Activated CD4-positive, alpha-beta T cell treated with anti-CD3 and anti-CD28 coated beads, Interleukin-2, Interleukin-4, amounts not matched to agents 100 ng/mL and 50 ng/mL, durations not matched to agents 16 hours and 8 hours (primary cell): Measurements from ENCODE around the gene UBASH3A.

Source experiments
- DNase-seq: peaks from one replicate; pipeline ENCODE4 v3.0.0-alpha.2; 2020; ENCODE audit warnings: low spot score

The UBASH3A gene, protein sequence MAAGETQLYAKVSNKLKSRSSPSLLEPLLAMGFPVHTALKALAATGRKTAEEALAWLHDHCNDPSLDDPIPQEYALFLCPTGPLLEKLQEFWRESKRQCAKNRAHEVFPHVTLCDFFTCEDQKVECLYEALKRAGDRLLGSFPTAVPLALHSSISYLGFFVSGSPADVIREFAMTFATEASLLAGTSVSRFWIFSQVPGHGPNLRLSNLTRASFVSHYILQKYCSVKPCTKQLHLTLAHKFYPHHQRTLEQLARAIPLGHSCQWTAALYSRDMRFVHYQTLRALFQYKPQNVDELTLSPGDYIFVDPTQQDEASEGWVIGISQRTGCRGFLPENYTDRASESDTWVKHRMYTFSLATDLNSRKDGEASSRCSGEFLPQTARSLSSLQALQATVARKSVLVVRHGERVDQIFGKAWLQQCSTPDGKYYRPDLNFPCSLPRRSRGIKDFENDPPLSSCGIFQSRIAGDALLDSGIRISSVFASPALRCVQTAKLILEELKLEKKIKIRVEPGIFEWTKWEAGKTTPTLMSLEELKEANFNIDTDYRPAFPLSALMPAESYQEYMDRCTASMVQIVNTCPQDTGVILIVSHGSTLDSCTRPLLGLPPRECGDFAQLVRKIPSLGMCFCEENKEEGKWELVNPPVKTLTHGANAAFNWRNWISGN

DNA sequence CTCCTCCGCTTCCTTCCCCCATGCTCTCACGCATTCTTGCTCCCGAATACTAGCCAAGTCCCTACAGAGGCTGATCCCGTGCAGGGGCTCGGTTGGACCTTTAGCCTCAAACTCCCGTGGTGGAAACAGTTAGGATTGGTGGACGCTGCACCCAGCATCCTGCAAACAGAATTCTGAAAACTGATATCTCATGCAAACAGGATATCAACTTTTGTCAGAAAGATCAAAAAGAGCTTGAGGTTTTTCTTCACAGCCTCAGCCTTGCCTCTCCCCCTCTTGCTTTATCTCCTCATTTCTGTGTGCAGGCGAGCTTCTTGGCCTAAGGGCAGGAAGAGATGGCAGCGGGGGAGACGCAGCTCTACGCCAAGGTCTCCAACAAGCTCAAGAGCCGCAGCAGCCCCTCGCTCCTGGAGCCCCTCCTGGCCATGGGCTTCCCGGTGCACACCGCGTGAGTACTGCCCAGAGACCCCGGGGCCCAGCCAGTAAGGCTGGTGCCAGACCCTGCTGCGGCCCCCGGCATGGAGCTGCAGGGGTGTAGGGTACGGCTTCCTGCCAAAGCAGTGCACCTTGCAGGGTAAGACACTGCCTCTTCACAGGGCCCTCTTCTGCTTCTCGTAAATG is at the start of gene UBASH3A:
TSS of gene UBASH3A (plus strand) at position 292 of the 621 bp plus-strand sequence. CDS start at position 336, 44 bp downstream.
- DNase-seq: peak; percentile 69

DNA sequence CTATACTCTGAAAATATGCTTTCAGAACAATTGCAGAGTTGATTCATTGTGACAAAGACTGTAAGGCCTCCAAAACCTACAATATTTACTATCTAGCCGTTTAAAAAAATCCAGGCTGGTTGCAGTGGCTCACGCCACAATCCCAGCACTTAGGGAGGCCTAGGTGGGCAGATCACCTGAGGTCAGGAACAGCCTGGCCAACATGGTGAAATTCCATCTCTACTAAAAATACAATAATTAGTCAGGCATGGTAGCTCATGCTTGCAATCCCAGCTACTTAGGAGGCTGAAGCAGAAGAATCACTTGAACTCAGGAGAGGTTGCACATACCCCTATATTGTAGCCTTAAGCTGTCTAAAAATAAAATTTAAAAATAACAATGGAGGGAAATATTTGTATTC is 47.7 kb upstream of the UBASH3A start:
- no peak for DNase-seq

DNA sequence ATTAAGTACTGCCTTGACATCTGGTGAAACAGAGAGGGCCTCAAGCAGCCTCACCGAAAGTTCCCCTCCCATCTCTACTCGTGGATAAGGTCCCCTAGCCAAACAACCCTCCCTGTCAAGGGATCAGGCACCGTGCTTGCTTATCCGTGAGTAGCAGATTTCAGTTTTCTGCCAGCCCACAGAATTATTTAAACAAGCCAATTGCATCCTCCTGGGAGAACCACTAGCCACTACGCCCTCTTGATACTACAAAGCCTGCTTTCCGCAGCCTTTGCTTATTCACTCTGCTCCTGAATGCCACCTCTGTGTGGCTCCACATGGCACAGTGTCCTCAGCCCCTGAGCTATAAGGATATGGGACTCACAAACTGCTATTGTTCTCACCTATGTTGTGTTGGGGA is 47.1 kb upstream of the UBASH3A start:
- no peak for DNase-seq

DNA sequence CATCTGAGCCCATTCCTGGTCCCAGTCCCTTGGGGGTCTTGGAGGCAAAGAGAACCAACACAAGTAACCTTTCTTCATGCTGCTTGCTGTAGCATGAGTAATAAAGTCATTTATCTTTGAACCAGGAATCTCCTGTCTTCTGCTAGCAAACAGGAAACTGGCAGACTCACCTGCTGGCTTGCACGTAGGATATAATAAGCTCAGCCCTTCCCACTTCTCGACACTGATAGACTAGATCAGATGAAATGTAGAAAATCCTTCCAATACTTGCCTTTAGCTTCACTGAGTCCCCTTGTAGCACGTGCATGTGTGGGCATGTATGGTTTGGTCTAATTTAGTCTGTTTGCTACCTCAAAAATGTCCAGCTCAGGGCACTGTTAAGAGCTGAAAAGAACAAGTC is 46.4 kb upstream of the UBASH3A start:
- DNase-seq: no peak

DNA sequence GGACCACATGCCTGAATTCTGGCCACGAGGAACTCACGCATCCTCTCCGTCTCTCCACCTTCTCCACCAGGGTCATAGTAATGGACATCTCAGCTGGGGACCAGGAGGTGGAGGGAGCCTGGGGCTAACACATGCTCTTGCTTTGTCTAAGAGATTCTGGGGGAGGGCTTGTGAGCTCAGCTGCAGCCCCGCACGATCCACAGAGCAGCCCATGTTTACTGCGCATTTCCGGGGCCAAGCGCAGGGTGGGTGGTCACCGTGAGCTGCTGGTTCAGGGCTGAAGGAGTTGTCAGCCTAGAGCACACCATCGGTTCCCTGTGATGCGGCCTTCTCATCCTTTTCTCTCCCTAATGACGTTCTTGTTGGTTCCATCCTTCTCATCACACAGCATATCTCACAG is 45.4 kb upstream of the UBASH3A start:
- DNase-seq: no peak

DNA sequence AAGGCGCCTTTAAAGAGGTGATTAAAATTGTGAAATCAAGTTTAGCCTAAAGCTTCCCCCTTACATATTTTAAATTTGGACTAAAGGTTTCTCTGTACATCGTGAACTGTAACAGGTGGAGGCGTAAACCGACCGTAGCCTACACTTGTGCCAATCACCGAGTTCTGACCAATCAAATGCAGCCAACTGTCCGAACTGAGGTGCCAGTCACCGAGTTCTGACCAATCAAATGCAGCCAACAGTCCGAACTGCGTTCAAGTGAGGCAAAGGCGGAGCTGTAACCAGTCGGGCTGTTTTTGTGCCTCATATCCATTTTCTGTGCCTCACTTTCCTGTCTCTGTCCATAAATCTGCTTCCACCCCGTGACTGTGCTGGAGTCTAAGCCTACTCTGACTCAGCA is 44.8 kb upstream of the UBASH3A start:
- no peak for DNase-seq

DNA sequence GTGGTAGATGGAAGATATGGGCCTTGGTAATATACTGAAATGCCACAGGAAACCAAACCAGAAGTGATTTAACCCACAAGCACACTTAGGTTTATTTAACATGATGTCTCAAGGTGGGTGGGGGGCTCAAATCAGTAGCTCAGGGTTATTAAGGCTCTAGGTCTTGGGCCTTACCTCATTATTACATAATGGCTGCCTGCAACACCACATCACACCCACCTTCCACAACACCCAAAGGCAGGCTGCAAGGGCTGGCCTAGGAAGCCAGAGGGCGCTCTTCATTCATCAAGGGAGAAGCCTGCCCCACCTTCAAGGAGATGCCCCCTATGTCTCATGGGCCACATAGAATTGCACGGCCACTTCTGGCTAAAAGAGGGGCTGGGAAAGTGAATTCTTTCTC is 43.4 kb upstream of the UBASH3A start:
- peak; percentile 11 for DNase-seq

DNA sequence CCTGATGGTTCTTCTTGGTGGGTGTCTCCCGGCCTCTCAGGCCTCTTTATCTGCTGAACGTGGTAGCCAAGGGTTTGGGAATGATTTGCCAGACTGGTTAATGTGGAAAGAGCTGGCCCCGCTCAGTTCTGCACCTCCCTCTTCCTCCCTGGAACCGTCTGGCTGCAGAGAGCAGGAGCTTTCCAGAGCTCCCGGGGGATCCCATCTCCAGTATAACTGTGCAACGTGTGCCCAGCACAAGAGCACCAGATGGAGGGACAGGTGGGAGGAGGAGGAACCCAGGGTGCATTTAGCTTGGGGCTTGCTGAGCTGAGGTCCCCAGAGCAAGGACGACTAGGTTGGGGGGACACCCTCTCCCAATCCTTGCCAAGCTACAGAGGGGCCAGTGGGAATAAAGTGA is 42.4 kb upstream of the UBASH3A start:
- no peak for DNase-seq

DNA sequence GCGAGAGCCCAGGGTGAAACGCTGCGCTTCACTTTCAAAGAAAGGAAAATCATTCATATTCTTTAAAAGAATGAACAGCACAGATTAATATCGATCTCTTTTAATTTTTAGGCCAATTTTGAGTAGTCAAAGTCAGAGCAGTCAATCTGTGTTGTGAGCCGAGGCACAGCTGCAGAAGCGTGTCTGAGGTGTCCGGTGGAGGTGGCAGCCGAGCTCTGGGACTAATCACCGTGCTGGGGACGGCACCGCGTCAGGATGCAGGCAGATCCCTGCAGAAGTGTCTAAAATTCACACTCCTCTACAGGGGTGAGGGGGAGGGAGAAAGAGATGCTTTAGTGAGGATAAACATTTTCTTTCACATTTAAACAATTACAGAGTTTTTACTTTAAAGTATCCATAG is 41.5 kb upstream of the UBASH3A start:
- DNase-seq: no peak

DNA sequence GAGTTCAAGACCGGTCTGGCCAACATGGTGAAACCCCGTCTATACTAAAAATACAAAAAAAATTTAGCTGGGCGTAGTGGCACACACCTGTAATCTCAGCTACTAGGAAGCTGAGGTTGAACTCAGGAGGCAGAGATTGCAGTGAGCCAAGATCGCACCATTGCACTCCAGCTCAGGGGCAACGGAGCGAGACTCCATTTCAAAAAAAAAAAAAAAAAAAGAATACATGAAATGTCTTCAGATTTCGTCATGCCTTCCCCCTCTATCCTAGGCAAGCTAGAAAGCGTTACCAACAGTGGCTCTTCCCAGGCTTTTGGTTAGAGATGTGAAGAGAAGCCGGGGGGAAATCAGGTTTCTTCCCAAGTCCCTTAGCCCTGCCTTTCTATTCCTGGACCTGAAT is 41.0 kb upstream of the UBASH3A start:
- no peak for DNase-seq

DNA sequence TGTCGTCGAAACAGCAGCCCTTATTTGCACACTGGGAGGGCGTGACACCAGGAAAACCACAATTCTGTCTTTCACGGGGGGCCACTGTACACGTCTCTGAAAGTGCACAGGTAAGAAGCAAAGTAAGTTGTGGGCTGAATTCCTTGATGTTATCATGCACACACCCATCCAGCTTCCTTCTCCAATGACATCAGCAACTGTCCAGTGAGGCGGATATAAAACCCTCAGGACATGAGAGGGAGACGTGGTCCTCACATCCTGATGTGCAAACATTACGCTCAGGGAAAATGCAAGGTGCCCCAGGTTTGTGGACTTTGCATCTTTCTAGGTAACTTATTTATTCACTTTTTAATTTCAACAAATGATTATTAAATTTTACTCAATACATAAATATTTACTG is 40.4 kb upstream of the UBASH3A start:
- DNase-seq: no peak

DNA sequence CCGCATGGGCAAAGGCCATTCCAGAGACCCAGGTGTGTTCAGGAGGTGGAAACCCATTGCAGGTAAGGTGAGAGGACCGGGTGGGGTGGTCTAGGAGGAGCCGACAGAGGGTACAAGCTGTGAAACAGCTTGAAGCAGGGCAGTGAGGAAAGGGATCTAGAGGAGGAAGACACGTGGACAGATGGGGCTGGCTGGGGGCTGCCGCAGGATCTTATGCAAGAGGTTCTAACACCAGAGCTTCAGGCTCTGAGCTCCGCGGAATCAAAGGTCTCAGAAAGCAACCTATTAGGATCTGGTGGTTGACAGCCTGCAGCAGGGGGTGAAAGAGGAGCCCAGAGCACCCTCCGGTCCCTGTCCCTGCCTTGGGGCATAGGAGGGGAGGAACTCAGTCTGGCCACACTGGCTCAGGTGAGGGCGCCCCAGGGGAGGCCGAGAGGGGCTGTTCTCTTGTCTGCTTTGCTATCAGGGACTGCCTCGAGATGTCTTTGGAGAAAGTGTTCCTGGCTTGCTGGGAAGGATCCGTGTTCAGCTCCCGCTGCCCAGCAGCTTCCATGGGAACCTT is 39.3 kb upstream of the UBASH3A start:
- no peak for DNase-seq

DNA sequence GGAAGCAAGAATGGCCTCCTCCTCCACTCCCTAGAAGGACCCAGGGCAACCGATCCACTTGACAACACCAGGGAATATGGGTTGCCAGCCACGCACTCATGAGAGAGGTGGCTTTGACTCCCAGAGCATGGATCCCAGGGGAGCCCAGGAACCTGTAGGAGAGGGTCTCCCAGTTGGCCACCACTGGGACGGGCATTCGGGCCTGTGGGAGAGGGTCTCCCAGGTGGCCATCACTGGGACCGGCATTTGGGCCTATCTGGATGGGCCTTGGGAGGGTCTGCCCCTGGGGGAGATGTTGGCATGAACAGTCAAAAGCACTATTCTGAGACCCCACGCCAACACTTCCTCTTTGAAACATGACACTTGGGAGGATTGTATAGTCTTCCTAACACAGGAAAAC is 37.9 kb upstream of the UBASH3A start:
- DNase-seq: no peak

DNA sequence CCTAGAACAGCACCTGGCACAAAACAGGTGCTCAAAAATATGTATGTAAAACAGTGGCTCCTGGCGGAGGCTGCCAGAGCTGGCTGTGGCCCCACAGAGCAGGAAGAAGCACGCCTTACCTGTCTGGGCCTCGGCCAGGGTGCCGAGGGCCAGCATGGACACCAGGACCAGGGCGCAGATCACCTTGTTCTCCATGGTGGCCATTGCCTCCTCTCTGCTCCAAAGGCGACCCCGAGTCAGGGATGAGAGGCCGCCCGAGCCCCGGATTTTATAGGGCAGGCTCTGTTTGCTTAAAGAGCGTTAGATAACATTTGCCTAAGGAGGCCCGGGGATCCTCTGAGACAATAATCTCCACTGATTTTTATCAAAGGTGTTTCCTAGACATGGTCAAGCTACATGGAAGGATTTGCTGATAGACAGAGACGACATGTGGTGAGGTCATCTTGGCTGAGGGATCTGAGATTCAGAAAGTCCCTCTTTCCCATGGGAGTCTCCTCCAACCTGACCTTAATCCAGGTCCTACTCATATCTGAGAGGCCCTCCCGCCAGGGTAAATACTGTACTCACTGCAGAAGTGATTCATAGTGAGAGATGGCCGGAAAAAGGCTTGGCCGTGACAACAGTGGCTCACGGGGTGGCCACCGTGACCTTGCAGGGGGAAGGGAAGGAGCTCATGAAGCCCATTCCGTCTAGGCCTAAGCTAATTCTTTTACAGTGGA is 37.3 kb upstream of the UBASH3A start, which contains the start of gene TFF1:
TSS of gene TFF1 (minus strand) at position 244 of the 719 bp plus-strand sequence. CDS start at position 204, 40 bp downstream.
- DNase-seq: no peak

DNA sequence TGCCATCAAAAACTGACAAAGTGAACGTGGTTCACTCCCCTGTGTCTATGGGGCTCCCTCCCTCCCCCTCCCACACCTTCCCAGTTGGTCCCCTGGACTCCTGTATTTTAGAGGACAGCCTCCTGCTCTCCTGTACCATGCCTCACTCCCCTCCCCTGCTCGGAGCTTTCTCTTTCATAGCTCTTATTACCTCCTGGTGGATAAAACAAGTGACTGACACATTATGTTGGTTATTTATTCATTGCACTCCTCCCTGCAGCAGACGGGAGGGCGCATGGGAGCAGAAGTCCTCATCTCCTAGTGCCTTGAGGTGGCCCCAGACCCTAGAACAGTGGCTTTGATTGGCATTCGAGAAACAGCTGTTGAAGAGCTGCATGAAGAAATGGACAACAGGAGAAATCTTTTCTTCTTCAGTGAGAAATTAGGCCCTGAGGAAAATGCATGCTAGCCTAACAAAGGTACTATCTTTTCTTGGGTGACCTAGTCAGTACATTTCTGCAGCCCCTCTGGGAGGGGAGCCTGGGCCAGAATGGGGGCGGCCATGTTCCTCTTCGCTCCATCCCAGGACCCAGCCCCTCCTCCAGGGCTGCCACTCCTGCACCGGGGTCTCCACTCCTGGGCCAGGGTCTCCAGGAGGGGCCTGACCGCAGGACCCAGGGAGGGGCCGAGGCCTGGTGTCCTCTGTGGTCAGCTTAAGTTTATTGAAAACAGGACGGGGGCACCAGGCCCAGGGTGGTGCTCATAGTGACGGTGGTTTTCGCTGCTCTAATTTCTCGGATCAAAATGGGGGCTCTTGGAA is 36.1 kb upstream of the UBASH3A start:
- no peak for DNase-seq

DNA sequence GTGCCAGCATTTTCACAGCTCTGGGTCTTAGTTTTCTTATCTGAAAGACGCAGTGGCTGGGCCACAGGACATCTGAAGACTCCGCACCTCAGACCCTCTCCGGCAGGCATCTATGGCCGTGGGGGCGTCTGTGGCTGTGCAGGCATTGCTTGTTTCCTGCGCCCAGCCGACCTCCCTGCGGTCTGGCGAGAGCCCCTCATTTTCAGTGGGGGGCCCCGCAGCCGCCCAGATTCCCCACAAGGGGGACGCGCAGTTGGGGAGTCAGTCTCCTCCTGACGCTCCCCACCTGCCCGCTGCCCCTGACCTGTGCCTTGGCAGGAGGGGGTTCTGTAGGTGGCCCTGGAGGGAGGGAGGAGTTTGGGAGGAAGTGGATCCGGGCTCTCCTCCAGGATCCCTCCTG is 33.9 kb upstream of the UBASH3A start:
- no peak for DNase-seq

DNA sequence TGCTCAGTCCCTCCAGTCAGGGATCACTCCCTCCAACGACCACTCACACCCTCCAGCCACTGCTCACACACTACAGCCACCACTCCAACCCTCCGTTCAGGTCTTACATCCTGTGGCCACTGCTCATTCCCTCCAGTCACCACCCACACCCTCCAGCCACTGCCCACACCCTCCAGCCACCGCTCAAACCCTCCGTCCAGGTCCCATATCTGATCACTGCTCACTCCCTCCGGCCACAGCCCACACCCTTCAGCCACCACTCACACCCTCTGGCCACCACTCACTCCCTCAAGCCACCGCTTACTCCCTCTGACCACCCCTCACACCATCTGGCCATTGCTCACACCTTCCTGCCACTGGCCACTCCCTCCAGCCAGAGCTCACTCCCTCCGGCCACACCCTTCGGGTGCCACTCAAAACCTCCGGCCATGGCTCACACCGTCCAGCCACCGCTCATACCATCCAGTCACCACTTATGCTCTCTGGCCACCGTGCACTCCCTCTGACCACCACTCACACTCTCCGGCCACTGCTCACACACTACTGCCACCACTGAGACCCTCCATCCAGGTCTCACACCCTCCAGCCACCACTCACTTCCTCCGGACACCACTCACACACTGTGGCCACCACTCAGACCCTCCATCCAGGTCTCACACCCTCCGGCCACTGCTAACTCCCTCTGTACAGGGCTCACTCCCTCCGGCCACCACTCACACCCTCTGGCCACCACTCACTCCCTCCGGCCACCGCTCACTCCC is 32.6 kb upstream of the UBASH3A start:
- DNase-seq: no peak

DNA sequence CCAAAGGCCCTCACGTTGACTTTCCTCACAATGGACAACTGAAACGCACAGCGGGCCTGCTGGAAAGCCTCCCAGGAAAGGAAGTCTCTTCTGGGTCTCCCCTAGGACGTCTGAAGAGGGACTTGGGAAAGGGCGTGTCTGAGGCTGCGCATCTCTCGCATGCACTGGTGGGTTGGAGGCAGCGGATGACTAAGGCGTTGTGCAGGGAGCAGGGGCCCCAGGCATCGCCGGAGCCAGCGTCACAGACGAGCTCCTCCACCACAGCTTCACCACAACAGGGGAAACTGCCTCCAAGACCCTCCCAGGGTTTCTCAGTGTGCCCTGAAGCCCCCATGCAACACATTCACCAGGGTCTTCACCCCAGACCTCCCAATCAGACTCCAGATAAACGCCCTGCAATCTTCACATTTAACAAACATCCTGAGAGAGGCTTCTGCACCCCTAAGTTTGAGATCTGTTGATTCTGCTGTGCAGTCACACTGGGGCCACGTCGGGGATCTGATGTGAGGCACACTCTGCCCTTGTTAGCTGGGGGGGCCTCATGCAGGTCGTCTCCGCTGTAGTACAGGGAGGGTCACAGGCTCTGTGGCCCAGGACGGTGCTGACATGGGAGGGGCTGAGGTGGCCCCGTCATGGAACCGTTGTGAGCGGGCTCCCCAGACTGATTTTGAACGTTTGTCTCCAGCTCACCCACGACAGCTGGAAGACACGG is 30.4 kb upstream of the UBASH3A start:
- DNase-seq: peak; percentile 24

DNA sequence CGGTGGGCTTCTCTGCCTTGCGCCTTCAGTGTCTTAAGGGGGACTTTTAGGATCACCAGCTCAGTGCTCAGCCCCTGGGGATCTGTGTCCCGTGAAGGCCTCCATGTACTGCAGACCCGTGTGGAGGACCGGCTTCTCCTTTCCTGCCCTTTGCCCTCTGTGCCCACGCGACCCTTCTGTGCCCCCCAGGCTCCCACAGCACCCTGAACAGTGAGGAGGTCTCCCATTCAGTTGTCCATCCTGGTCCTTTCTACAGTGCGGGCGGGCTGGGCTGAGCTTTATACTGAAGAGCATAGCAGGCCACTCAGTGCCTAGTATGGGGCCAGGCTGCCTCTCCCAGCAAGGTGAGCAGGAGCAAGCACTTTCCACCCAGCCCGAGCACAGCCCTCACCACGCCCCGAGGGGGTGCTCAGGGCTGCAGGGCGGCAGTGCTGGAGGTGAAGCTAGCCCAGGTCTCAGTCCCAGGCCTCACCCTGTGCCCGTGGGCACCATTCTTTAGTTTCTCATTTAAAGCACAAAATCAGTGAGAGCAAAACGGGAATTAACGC is 29.7 kb upstream of the UBASH3A start:
- DNase-seq: no peak

DNA sequence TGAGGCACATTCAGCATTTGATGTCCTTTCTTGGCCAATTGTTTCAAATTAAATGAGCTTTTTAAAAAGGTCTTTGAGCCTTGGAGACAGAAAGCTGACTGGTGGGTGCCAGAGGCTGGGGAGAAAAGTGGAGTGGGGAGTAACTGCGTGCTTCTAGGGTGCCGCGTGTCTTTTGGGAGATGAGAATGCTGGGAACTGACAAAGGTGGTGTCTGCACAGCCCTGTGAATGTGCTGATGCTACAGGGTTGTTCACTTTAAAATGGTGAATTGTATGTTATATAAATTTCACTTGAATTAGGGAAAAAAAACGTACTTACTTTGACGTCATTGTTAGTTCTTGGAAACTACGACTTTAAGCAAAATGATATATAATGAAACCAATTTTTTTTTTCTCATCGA is 29.2 kb upstream of the UBASH3A start:
- no peak for DNase-seq
